GM19395 (cell line): Measurements from ENCODE around the gene NEUROG2.
"Not testable (repeated sequence)": the region's sequence is repeated elsewhere in the genome, so short reads cannot be mapped to it uniquely, and the experiment has no call there.

Experiments used
- ATAC-seq: cut with Tn5 transposase; IDR thresholded peaks from one replicate; pipeline ENCODE4 v1.9.1; 2021; ENCODE audit warnings: mild to moderate bottlenecking, moderate library complexity; ENCODE audit not compliant: unreplicated experiment

NEUROG2 gene

GRCh38 chr4:112492321-112492720 is 23.7 kb downstream of the NEUROG2 start:
- no peak for ATAC-seq

- ATAC-seq: not testable (repeated sequence)
Measured at GRCh38 chr4:112490808-112491207, 25.2 kb downstream of the NEUROG2 start.

- no peak for ATAC-seq
Measured at GRCh38 chr4:112485930-112486329, 30.1 kb downstream of the NEUROG2 start.

GRCh38 chr4:112473985-112474384 is 42.0 kb downstream of the NEUROG2 start:
- no peak for ATAC-seq

- ATAC-seq: no peak
Measured at GRCh38 chr4:112472318-112472717, 43.7 kb downstream of the NEUROG2 start.
